ENCODE results near the gene DCUN1D4.

Gene DCUN1D4

GRCh38 chr4:51867689-51868448 is 24.9 kb downstream of the DCUN1D4 start:
- no peak for DNase-seq
- Histone ChIP-seq H2BK120ac (ENCODE audit: low read depth, low read length) (no peak overlapping the region), H2BK5ac (ENCODE audit: low read depth, low read length, poor library complexity, severe bottlenecking) (no peak overlapping the region), H4K91ac (ENCODE audit: low read length) (no peak overlapping the region), H3K9me3 (ENCODE audit: control insufficient read depth, low read length) (no peaks in the 10 kb centered on the region), H3K18ac (ENCODE audit: low read depth in 1 of 2, low read length in 2 of 2) (no peak overlapping the region), H2AK5ac (ENCODE audit: low read length, severe bottlenecking) (no peak overlapping the region), H3K9ac (ENCODE audit: low read length) (no peak overlapping the region), H4K8ac (ENCODE audit: low read length) (no peak overlapping the region), H2BK12ac (ENCODE audit: low read length in 2 of 2) (peak overlapping the region in 1 of 2 experiments; percentile 3), H3K4me1 (ENCODE audit: control insufficient read depth, insufficient read depth, low read depth, low read length) (peaks cover 10% of the 10 kb centered on the region), H3K4me2 (ENCODE audit: low read length, poor library complexity, severe bottlenecking) (no peak overlapping the region), H3K4me3 (ENCODE audit: insufficient read depth in 1 of 2, low read depth in 1 of 2, low read length in 2 of 2) (no peak overlapping the region), H3K79me1 (replicated peaks; ENCODE audit: low read length, poor library complexity, severe bottlenecking) (peaks cover 37% of the 10 kb centered on the region), H3K27me3 (ENCODE audit: control insufficient read depth in 1 of 2, insufficient read depth in 1 of 2, low read length in 2 of 2) (no peaks in the 10 kb centered on the region), H2BK15ac (ENCODE audit: low read depth, poor library complexity, severe bottlenecking) (no peak overlapping the region), H3K14ac (ENCODE audit: low read length in 2 of 2) (no peak overlapping the region), H3K23ac (ENCODE audit: low read length in 2 of 2) (no peak overlapping the region), H3K36me3 (ENCODE audit: control insufficient read depth in 1 of 2, insufficient read depth in 2 of 2, low read depth in 1 of 2, low read length in 2 of 2) (peaks cover 38 to 76% of the 10 kb centered on the region in 2 experiments), H2AFZ (ENCODE audit: low read depth, low read length) (no peak overlapping the region), H3K4ac (ENCODE audit: low read depth in 1 of 2, low read length in 2 of 2) (no peak overlapping the region), H3K27ac (ENCODE audit: low read length, poor library complexity, severe bottlenecking) (no peak overlapping the region)
- 98% methylated on average over 16 of the region's 16 CpGs for WGBS

DNA sequence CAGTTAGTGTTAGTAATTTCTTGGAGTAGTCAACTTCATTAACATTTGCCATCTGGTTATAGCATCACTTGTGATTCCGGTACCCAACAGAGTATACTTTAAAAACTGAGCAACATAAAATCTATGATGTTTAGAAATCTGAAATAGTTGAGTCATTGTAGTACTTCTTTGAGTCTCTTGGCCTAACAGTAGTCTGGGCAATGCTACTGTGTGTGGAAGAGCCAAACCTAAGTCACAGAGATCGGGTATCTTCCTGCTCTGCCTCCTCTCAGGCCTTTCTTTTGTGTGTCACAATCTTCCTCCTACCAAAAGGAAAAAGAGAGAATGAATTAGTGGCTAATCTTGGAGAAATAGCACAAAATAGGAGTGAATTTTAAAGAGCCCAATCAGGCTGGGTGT is 25.5 kb downstream of the DCUN1D4 start:
- no peaks in the 10 kb centered on the region for H3K9me3 ChIP-seq (ENCODE audit: control insufficient read depth, low read length)
- H3K27ac ChIP-seq (ENCODE audit: low read length, poor library complexity, severe bottlenecking) = no peak overlapping the region
- H2BK12ac ChIP-seq (ENCODE audit: low read length in 2 of 2) = no peak overlapping the region
- no peak overlapping the region for H3K4me3 ChIP-seq (ENCODE audit: insufficient read depth in 1 of 2, low read depth in 1 of 2, low read length in 2 of 2)
- H2BK120ac ChIP-seq (ENCODE audit: low read depth, low read length) = no peak overlapping the region
- H2BK15ac ChIP-seq (ENCODE audit: low read depth, poor library complexity, severe bottlenecking) = no peak overlapping the region
- no CpG with 5 or more reads among the region's 2 CpGs for WGBS
- no peak overlapping the region for H2BK5ac ChIP-seq (ENCODE audit: low read depth, low read length, poor library complexity, severe bottlenecking)
- no peak overlapping the region for H2AFZ ChIP-seq (ENCODE audit: low read depth, low read length)
- H3K4ac ChIP-seq (ENCODE audit: low read depth in 1 of 2, low read length in 2 of 2) = no peak overlapping the region
- H3K36me3 ChIP-seq (ENCODE audit: control insufficient read depth in 1 of 2, insufficient read depth in 2 of 2, low read depth in 1 of 2, low read length in 2 of 2) = peaks cover 38 to 80% of the 10 kb centered on the region in 2 experiments
- no peak overlapping the region for H2AK5ac ChIP-seq (ENCODE audit: low read length, severe bottlenecking)
- no peak overlapping the region for H4K8ac ChIP-seq (ENCODE audit: low read length)
- H3K23ac ChIP-seq (ENCODE audit: low read length in 2 of 2) = no peak overlapping the region
- H3K9ac ChIP-seq (ENCODE audit: low read length) = no peak overlapping the region
- H3K27me3 ChIP-seq (ENCODE audit: control insufficient read depth in 1 of 2, insufficient read depth in 1 of 2, low read length in 2 of 2) = no peaks in the 10 kb centered on the region
- peaks cover 40% of the 10 kb centered on the region for H3K79me1 ChIP-seq (replicated peaks; ENCODE audit: low read length, poor library complexity, severe bottlenecking)
- no peak overlapping the region for H4K91ac ChIP-seq (ENCODE audit: low read length)
- H3K4me1 ChIP-seq (ENCODE audit: control insufficient read depth, insufficient read depth, low read depth, low read length) = peaks cover 10% of the 10 kb centered on the region
- H3K4me2 ChIP-seq (ENCODE audit: low read length, poor library complexity, severe bottlenecking) = no peak overlapping the region
- H3K18ac ChIP-seq (ENCODE audit: low read depth in 1 of 2, low read length in 2 of 2) = no peak overlapping the region
- DNase-seq = no peak
- no peak overlapping the region for H3K14ac ChIP-seq (ENCODE audit: low read length in 2 of 2)

GRCh38 chr4:51870441-51871188 is 27.7 kb downstream of the DCUN1D4 start:
- no peak overlapping the region for H3K14ac ChIP-seq (ENCODE audit: low read length in 2 of 2)
- DNase-seq = no peak
- H3K9ac ChIP-seq (ENCODE audit: low read length) = no peak overlapping the region
- no peak overlapping the region for H2BK5ac ChIP-seq (ENCODE audit: low read depth, low read length, poor library complexity, severe bottlenecking)
- H2BK120ac ChIP-seq (ENCODE audit: low read depth, low read length) = no peak overlapping the region
- H2AFZ ChIP-seq (ENCODE audit: low read depth, low read length) = no peak overlapping the region
- H2AK5ac ChIP-seq (ENCODE audit: low read length, severe bottlenecking) = no peak overlapping the region
- H3K79me1 ChIP-seq (replicated peaks; ENCODE audit: low read length, poor library complexity, severe bottlenecking) = peaks cover 39% of the 10 kb centered on the region
- no peaks in the 10 kb centered on the region for H3K27me3 ChIP-seq (ENCODE audit: control insufficient read depth in 1 of 2, insufficient read depth in 1 of 2, low read length in 2 of 2)
- no peak overlapping the region for H3K4ac ChIP-seq (ENCODE audit: low read depth in 1 of 2, low read length in 2 of 2)
- 100% methylated on average over 2 of the region's 3 CpGs for WGBS
- no peak overlapping the region for H3K23ac ChIP-seq (ENCODE audit: low read length in 2 of 2)
- peaks cover 10% of the 10 kb centered on the region for H3K4me1 ChIP-seq (ENCODE audit: control insufficient read depth, insufficient read depth, low read depth, low read length)
- H3K36me3 ChIP-seq (ENCODE audit: control insufficient read depth in 1 of 2, insufficient read depth in 2 of 2, low read depth in 1 of 2, low read length in 2 of 2) = peaks cover 32 to 80% of the 10 kb centered on the region in 2 experiments
- no peak overlapping the region for H3K4me3 ChIP-seq (ENCODE audit: insufficient read depth in 1 of 2, low read depth in 1 of 2, low read length in 2 of 2)
- no peak overlapping the region for H2BK15ac ChIP-seq (ENCODE audit: low read depth, poor library complexity, severe bottlenecking)
- no peak overlapping the region for H3K18ac ChIP-seq (ENCODE audit: low read depth in 1 of 2, low read length in 2 of 2)
- H4K8ac ChIP-seq (ENCODE audit: low read length) = peak overlapping the region; percentile 66
- no peak overlapping the region for H4K91ac ChIP-seq (ENCODE audit: low read length)
- no peak overlapping the region for H3K27ac ChIP-seq (ENCODE audit: low read length, poor library complexity, severe bottlenecking)
- no peak overlapping the region for H3K4me2 ChIP-seq (ENCODE audit: low read length, poor library complexity, severe bottlenecking)
- H3K9me3 ChIP-seq (ENCODE audit: control insufficient read depth, low read length) = no peaks in the 10 kb centered on the region
- H2BK12ac ChIP-seq (ENCODE audit: low read length in 2 of 2) = no peak overlapping the region

DNA sequence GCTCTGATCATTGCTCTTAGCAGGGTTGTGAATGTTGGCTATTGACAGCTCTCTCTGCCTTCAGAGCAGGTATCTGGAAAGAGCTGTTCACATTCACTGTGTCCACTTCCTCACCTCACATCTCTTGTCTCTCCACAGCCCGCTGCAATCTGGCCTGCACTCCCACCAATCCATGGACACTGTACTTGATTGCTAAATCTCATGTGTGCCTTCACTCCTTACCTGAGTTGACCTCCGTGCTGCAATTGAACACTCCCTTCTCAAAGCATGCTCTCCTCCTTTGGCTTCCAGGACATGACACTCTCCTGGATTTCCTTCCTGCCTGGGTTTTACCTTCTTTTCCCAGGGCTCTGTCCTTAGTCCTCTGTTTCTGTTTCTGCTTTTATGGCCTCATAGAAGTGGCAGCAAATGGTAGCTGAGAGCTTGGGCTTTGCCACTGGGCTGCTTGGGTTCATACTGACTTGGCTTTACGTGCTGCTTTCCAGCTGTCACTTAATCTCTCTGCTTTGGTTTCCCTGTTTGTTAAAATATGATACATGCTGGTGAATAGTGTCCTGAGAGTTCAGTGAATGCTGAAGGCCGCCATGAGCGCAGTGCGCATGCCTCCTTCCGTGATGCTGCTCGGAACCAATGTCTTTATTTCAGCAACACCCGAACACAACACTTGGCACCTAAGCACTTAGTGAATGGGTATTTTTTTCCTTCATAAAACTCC is 29.5 kb downstream of the DCUN1D4 start:
- no peak overlapping the region for H2AFZ ChIP-seq (ENCODE audit: low read depth, low read length)
- H2BK15ac ChIP-seq (ENCODE audit: low read depth, poor library complexity, severe bottlenecking) = no peak overlapping the region
- H3K4me3 ChIP-seq (ENCODE audit: insufficient read depth in 1 of 2, low read depth in 1 of 2, low read length in 2 of 2) = no peak overlapping the region
- no peak overlapping the region for H2AK5ac ChIP-seq (ENCODE audit: low read length, severe bottlenecking)
- no peak overlapping the region for H3K27ac ChIP-seq (ENCODE audit: low read length, poor library complexity, severe bottlenecking)
- H2BK5ac ChIP-seq (ENCODE audit: low read depth, low read length, poor library complexity, severe bottlenecking) = no peak overlapping the region
- no peak overlapping the region for H2BK12ac ChIP-seq (ENCODE audit: low read length in 2 of 2)
- H2BK120ac ChIP-seq (ENCODE audit: low read depth, low read length) = no peak overlapping the region
- H3K9me3 ChIP-seq (ENCODE audit: control insufficient read depth, low read length) = no peaks in the 10 kb centered on the region
- no peak overlapping the region for H3K4me2 ChIP-seq (ENCODE audit: low read length, poor library complexity, severe bottlenecking)
- peaks cover 20 to 79% of the 10 kb centered on the region in 2 experiments for H3K36me3 ChIP-seq (ENCODE audit: control insufficient read depth in 1 of 2, insufficient read depth in 2 of 2, low read depth in 1 of 2, low read length in 2 of 2)
- no peak overlapping the region for H3K18ac ChIP-seq (ENCODE audit: low read depth in 1 of 2, low read length in 2 of 2)
- no peak overlapping the region for H3K23ac ChIP-seq (ENCODE audit: low read length in 2 of 2)
- H3K4me1 ChIP-seq (ENCODE audit: control insufficient read depth, insufficient read depth, low read depth, low read length) = peaks cover 8% of the 10 kb centered on the region
- no peak overlapping the region for H4K8ac ChIP-seq (ENCODE audit: low read length)
- no peak overlapping the region for H3K14ac ChIP-seq (ENCODE audit: low read length in 2 of 2)
- no peak overlapping the region for H4K91ac ChIP-seq (ENCODE audit: low read length)
- no peak for DNase-seq
- no peaks in the 10 kb centered on the region for H3K27me3 ChIP-seq (ENCODE audit: control insufficient read depth in 1 of 2, insufficient read depth in 1 of 2, low read length in 2 of 2)
- H3K79me1 ChIP-seq (replicated peaks; ENCODE audit: low read length, poor library complexity, severe bottlenecking) = peaks cover 31% of the 10 kb centered on the region
- H3K9ac ChIP-seq (ENCODE audit: low read length) = no peak overlapping the region
- 98% methylated on average over 9 of the region's 9 CpGs for WGBS
- no peak overlapping the region for H3K4ac ChIP-seq (ENCODE audit: low read depth in 1 of 2, low read length in 2 of 2)

Data from mesenchymal stem cell (in vitro differentiated cells and primary cell).